GM19372 (cell line): ENCODE results near the gene SLC35B1.
A peak's percentile ranks its signal among the peaks of the same experiment; 100 is the strongest.

Experiments
- ATAC-seq: cut with Tn5 transposase; IDR thresholded peaks from one replicate; pipeline ENCODE4 v1.9.1; 2021; ENCODE audit warnings: mild to moderate bottlenecking, low read depth, moderate library complexity; ENCODE audit not compliant: unreplicated experiment

The SLC35B1 gene

GRCh38 chr17:49703557-49704277 is 4.0 kb downstream of the SLC35B1 start:
- ATAC-seq, result no peak

GRCh38 chr17:49700960-49701359 is 6.8 kb downstream of the SLC35B1 start:
- ATAC-seq, result no peak

GRCh38 chr17:49699966-49700575 is 7.7 kb downstream of the SLC35B1 start:
- ATAC-seq, result no peak

- no peak for ATAC-seq
Measured at GRCh38 chr17:49698005-49698404, 9.8 kb downstream of the SLC35B1 start.

- no peak for ATAC-seq
Measured at GRCh38 chr17:49696233-49696761, 11.5 kb downstream of the SLC35B1 start.

GRCh38 chr17:49695698-49696232 is 12.0 kb downstream of the SLC35B1 start:
- no peak for ATAC-seq

GRCh38 chr17:49694847-49695697 is 12.7 kb downstream of the SLC35B1 start:
- ATAC-seq, result no peak

GRCh38 chr17:49692751-49693150 is 15.0 kb downstream of the SLC35B1 start:
- no peak for ATAC-seq

DNA sequence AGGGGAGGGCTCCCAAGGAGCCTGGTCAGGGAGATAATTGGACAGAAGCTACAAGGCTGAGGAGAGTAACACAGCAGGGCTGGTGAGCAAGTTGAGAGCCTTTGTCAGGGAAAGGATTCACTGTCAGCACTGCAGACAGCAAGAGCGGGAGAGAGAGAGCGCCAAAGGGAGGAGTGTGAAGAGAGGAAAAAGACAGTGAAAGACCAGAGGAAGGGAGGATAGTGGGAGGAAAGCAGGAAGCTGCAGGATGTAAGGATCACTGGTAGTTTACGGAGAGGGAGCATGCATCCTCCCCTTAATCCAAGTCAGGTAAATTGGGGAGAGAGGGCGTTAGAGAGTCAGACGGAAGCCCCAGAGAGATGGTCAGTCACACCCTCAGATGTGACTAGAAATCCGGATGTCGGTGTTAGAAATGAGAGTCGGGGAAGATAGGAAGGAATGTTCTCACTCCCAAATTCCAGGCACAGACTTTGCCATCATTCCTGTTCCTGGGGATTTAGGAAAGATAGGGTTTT is 16.0 kb downstream of the SLC35B1 start:
- ATAC-seq, result no peak

- no peak for ATAC-seq
Measured at GRCh38 chr17:49691086-49691676, 16.6 kb downstream of the SLC35B1 start.

GRCh38 chr17:49690256-49690655 is 17.5 kb downstream of the SLC35B1 start:
- no peak for ATAC-seq

- no peak for ATAC-seq
Measured at GRCh38 chr17:49688848-49689247, 18.9 kb downstream of the SLC35B1 start.

DNA sequence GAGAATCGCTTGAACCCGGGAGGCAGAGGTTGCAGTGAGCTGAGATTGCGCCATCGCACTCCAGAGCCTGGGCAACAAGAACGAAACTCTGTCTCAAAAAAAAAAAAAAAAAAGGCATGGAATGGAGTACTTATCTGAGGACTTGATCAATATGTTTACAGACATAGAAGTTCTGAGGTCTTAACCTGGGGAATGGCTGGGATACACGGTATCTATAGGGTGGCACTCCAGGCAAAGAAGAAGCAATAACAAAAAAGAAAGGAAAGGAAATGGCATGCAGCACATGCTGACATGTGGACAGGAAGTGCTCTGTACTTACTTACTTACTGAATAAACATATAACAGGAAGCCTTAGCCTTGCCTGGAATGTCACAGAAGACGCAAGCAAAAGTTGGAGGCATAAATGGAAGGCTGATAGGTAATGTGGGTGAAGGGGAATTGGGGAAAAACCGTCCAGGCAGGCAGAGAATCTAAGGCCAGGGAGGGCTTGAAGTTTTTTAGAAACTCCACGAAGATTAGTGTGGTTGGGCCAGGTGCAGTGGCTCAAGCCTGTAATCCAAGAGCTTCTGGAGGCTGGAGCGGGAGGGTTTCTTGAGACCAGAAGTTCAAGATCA is 19.8 kb downstream of the SLC35B1 start:
- ATAC-seq, result no peak

DNA sequence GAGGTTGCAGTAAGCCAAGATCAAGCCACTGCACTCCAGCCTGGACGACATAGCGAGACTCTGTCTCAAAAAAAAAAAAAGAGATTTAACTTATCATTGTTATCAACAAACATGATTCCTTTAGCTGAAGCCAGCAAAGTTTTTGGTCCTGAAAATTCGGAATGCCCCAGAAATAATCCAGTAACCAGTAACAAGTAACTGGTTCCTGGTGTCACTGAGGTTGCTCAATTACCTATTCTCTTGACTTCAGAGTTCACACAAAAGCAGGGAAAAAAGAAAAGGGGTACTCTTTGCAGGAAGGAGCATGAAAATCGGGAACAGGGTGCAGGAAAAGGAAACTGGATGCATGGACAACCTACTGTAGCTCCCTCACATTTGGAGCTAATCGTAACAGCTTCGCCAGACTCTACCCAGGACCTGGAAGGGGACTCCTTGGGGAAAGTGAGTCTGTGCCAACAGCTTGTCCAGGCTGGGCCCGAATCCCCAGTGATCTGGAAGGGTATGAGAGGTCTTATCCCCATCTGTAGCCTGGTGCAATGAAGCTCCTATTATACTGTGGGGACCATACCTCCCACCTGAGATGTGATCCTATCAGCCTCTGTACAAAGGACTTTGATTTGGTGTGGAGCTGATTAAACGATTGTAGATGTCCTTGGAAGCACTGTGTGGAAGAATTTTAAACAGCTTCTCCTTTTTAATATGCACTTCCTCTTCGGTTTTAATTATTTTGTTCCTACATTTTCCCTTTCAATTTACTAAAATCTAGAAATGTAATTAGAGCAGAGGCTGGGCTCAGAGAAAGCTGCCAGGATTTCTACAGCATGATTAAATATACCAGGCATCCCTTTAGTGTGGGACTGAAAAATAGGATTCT is 26.4 kb downstream of the SLC35B1 start:
- ATAC-seq, result no peak

- ATAC-seq, result no peak
Measured at GRCh38 chr17:49680314-49680713, 27.4 kb downstream of the SLC35B1 start.

- peak; percentile 71 for ATAC-seq
Measured at GRCh38 chr17:49677933-49678847, 29.6 kb downstream of the SLC35B1 start, which contains the start of gene SPOP. Gene SPOP, minus strand, starts transcription at chr17:49678097. Its CDS starts 55,287 bp downstream, at chr17:49622810.

GRCh38 chr17:49677134-49677932 is 30.4 kb downstream of the SLC35B1 start:
- ATAC-seq, result peak; percentile 50
